HL-60 (cell line): ENCODE measurements around the gene DYRK1B.

Source experiments
- CTCF ChIP-seq: IDR thresholded peaks from one replicate; pipeline ENCODE4 v1.5.1; 2011; ENCODE audit warnings: low read length, control low read depth, inconsistent platforms; ENCODE audit not compliant: insufficient read depth
- GABPA ChIP-seq: IDR thresholded peaks from 2 replicates; pipeline ENCODE4 v1.6.1; 2012; ENCODE audit warnings: low read depth
- POLR2AphosphoS5 ChIP-seq: IDR thresholded peaks from 2 replicates; pipeline ENCODE4 v1.6.1; 2012; ENCODE audit warnings: low read depth

- no peak for TF ChIP-seq CTCF
- no peak for TF ChIP-seq POLR2AphosphoS5
- TF ChIP-seq GABPA: no peak
Observed at GRCh38 chr19:39873385-39873784, 39.4 kb upstream of the DYRK1B start.
